CD4-positive, alpha-beta T cell treated with Interleukin-4 for 1 hour (primary cell): ENCODE measurements around the gene LSR.

ENCODE experiments used
- DNase-seq, 2 donors: peaks; one replicate each; pipeline ENCODE4 v3.0.0-alpha.2; 2020 to 2022

LSR gene

GRCh38 chr19:35249146-35249847 is 495 bp downstream of the LSR start:
- DNase-seq = no peak

- no peak for DNase-seq
These were observed 1.3 kb downstream of the LSR start for GRCh38 chr19:35249848-35250711.

GRCh38 chr19:35251456-35251855 is 2.7 kb downstream of the LSR start:
- DNase-seq = no peak

- no peak for DNase-seq
These were observed 4.8 kb downstream of the LSR start for GRCh38 chr19:35253316-35254286.

GRCh38 chr19:35254341-35255297 is 5.8 kb downstream of the LSR start:
- DNase-seq = peak in 1 of 2 donors; percentile 1

- DNase-seq = no peak
These were observed 7.8 kb downstream of the LSR start for GRCh38 chr19:35256566-35256965.

- DNase-seq = peak in 1 of 2 donors; percentile 9
These were observed 8.3 kb downstream of the LSR start for GRCh38 chr19:35257113-35257461.

GRCh38 chr19:35260694-35261304 is 12.0 kb downstream of the LSR start:
- peak in 1 of 2 donors; percentile 3 for DNase-seq

GRCh38 chr19:35261356-35262100 is 12.7 kb downstream of the LSR start:
- peak in 1 of 2 donors; percentile 5 for DNase-seq

- DNase-seq = peak in 1 of 2 donors; percentile 6
These were observed 13.4 kb downstream of the LSR start for GRCh38 chr19:35262101-35262761.

GRCh38 chr19:35264268-35265125 is 15.7 kb downstream of the LSR start:
- DNase-seq = no peak

- no peak for DNase-seq
These were observed 16.5 kb downstream of the LSR start for GRCh38 chr19:35265126-35265899.

- no peak for DNase-seq
These were observed 17.2 kb downstream of the LSR start for GRCh38 chr19:35265900-35266519.

GRCh38 chr19:35266520-35267352 is 17.9 kb downstream of the LSR start:
- no peak for DNase-seq

GRCh38 chr19:35267353-35267817 is 18.6 kb downstream of the LSR start:
- peak in 1 of 2 donors; percentile 37 for DNase-seq

- peak; percentile 76 to 78 for DNase-seq
These were observed 19.2 kb downstream of the LSR start for GRCh38 chr19:35267818-35268535.
